H9 (cell line): Measurements from ENCODE around the gene MS4A10. TPM values are rescaled to one million over a fixed set of nuclear protein-coding genes. Genes with fewer than 3 reads are reported as not detected.

Source experiments
- DNase-seq: peaks from one replicate; pipeline ENCODE4 v3.0.0-alpha.2; 2017
- H2AFZ ChIP-seq: one replicate; pipeline ENCODE4 v1.6.1; 2013; ENCODE audit warnings: mild to moderate bottlenecking, low read length, control low read depth, moderate library complexity
- H2AK5ac ChIP-seq: 2 replicates; pipeline ENCODE4 v1.6.1; 2013; ENCODE audit warnings: low read length, control low read depth, mixed read lengths; ENCODE audit not compliant: insufficient read length
- H2BK120ac ChIP-seq: one replicate; pipeline ENCODE4 v1.6.1; 2013; ENCODE audit warnings: low read depth, mild to moderate bottlenecking, low read length, control low read depth, inconsistent platforms; ENCODE audit not compliant: poor library complexity, severe bottlenecking
- H2BK12ac ChIP-seq: 2 replicates; pipeline ENCODE4 v1.6.1; 2013; ENCODE audit warnings: low read length, control low read depth, mixed read lengths, low read depth; ENCODE audit not compliant: insufficient read length
- H2BK15ac ChIP-seq: 2 replicates; pipeline ENCODE4 v1.6.1; 2013; ENCODE audit warnings: low read depth, low read length, control low read depth
- H2BK20ac ChIP-seq: one replicate; pipeline ENCODE4 v1.6.1; 2013; ENCODE audit warnings: low read depth, mild to moderate bottlenecking, low read length, control low read depth, inconsistent platforms; ENCODE audit not compliant: poor library complexity, severe bottlenecking
- H2BK5ac ChIP-seq: 2 replicates; pipeline ENCODE4 v1.6.1; 2013; ENCODE audit warnings: low read length, control low read depth, mixed read lengths; ENCODE audit not compliant: insufficient read length
- H3K14ac ChIP-seq: 2 replicates; pipeline ENCODE4 v1.6.1; 2013; ENCODE audit warnings: low read length, control low read depth; ENCODE audit not compliant: insufficient read depth
- H3K18ac ChIP-seq: 2 replicates; pipeline ENCODE4 v1.6.1; 2013; ENCODE audit warnings: low read depth, mild to moderate bottlenecking, mixed read lengths, low read length, control low read depth; ENCODE audit not compliant: insufficient read length
- H3K23ac ChIP-seq: 2 replicates; pipeline ENCODE4 v1.6.1; 2013; ENCODE audit warnings: low read length, control low read depth, mixed read lengths, low read depth; ENCODE audit not compliant: insufficient read length
- H3K23me2 ChIP-seq: 2 replicates; pipeline ENCODE4 v1.6.1; 2013; ENCODE audit warnings: low read depth, mild to moderate bottlenecking, mixed read lengths, low read length, control low read depth; ENCODE audit not compliant: insufficient read length, poor library complexity, severe bottlenecking
- H3K27ac ChIP-seq: 2 replicates; pipeline ENCODE4 v1.5.1; 2013; ENCODE audit warnings: low read length, control low read depth, mixed read lengths, low read depth; ENCODE audit not compliant: insufficient read length
- H3K27me3 ChIP-seq: 2 replicates; pipeline ENCODE4 v1.6.1; 2013; ENCODE audit warnings: low read length, control low read depth, inconsistent platforms; ENCODE audit not compliant: insufficient read depth
- H3K4ac ChIP-seq: 2 replicates; pipeline ENCODE4 v1.6.1; 2013; ENCODE audit warnings: low read depth, mild to moderate bottlenecking, control low read depth, inconsistent platforms, low read length, moderate library complexity
- H3K4me1 ChIP-seq: 2 replicates; pipeline ENCODE4 v1.6.1; 2013; ENCODE audit warnings: low read length, control low read depth, inconsistent platforms; ENCODE audit not compliant: insufficient read depth
- H3K4me2 ChIP-seq: 2 replicates; pipeline ENCODE4 v1.6.1; 2013; ENCODE audit warnings: low read length, control low read depth, mixed read lengths; ENCODE audit not compliant: insufficient read length, insufficient read depth
- H3K56ac ChIP-seq: 2 replicates; pipeline ENCODE4 v1.6.1; 2013; ENCODE audit warnings: low read depth, mild to moderate bottlenecking, mixed read lengths, low read length, control low read depth; ENCODE audit not compliant: insufficient read length
- H3K79me1 ChIP-seq: 2 replicates; pipeline ENCODE4 v1.6.1; 2013; ENCODE audit warnings: low read depth, mild to moderate bottlenecking, moderate library complexity, low read length, control low read depth, inconsistent platforms; ENCODE audit not compliant: insufficient read depth, poor library complexity, severe bottlenecking
- H3K79me2 ChIP-seq: 2 replicates; pipeline ENCODE4 v1.6.1; 2013; ENCODE audit warnings: low read length, control low read depth, inconsistent platforms; ENCODE audit not compliant: insufficient read depth
- H3K9ac ChIP-seq: 2 replicates; pipeline ENCODE4 v1.6.1; 2013; ENCODE audit warnings: low read length, control low read depth, mixed read lengths; ENCODE audit not compliant: insufficient read length; ENCODE audit errors: extremely low read depth
- H3K9me3 ChIP-seq: one replicate; pipeline ENCODE4 v1.6.1; 2013; ENCODE audit warnings: low read depth, low read length, inconsistent platforms; ENCODE audit not compliant: control insufficient read depth
- H3T11ph ChIP-seq: one replicate; pipeline ENCODE4 v1.6.1; 2013; ENCODE audit warnings: mild to moderate bottlenecking, low read length, control low read depth, inconsistent platforms
- H4K20me1 ChIP-seq: one replicate; pipeline ENCODE4 v1.6.1; 2013; ENCODE audit not compliant: control insufficient read depth, insufficient read length, insufficient read depth
- H4K5ac ChIP-seq: 2 replicates; pipeline ENCODE4 v1.6.1; 2013; ENCODE audit warnings: low read depth, mild to moderate bottlenecking, mixed read lengths, low read length, control low read depth; ENCODE audit not compliant: insufficient read length
- H4K8ac ChIP-seq: replicated peaks from 2 replicates; pipeline ENCODE4 v1.6.1; 2013; ENCODE audit warnings: low read length, control low read depth, mixed read lengths, low read depth; ENCODE audit not compliant: insufficient read length
- H4K91ac ChIP-seq: 2 replicates; pipeline ENCODE4 v1.6.1; 2013; ENCODE audit warnings: low read depth, mild to moderate bottlenecking, moderate library complexity, mixed read lengths, low read length, control low read depth; ENCODE audit not compliant: insufficient read length
- H3K27ac Mint-ChIP-seq, 3 experiments: 2 replicates in 2 of 3; 3 replicates in 1 of 3; pipeline ENCODE4 v1.8.0; 2020 to 2021; ENCODE audit warnings: mixed read lengths in 3 of 3, mild to moderate bottlenecking in 1 of 3, moderate library complexity in 1 of 3
- H3K27me3 Mint-ChIP-seq: 2 replicates; pipeline ENCODE4 v1.8.0; 2021; ENCODE audit warnings: low read depth, mild to moderate bottlenecking, moderate library complexity, mixed read lengths
- H3K36me3 Mint-ChIP-seq, 3 experiments: 2 replicates in 2 of 3; 3 replicates in 1 of 3; pipeline ENCODE4 v1.8.0; 2020 to 2021; ENCODE audit warnings: low read depth in 3 of 3, mixed read lengths in 3 of 3; ENCODE audit not compliant: insufficient read depth in 1 of 3
- H3K4me1 Mint-ChIP-seq, 2 experiments: 2 replicates each; pipeline ENCODE4 v1.8.0; 2020; ENCODE audit warnings: mixed read lengths in 2 of 2
- H3K4me3 Mint-ChIP-seq, 2 experiments: 2 replicates in 1 of 2; 3 replicates in 1 of 2; pipeline ENCODE4 v1.8.0; 2020 to 2021; ENCODE audit warnings: mild to moderate bottlenecking in 2 of 2, mixed read lengths in 2 of 2, moderate library complexity in 1 of 2
- H3K9me3 Mint-ChIP-seq, 2 experiments: 2 replicates in 1 of 2; 3 replicates in 1 of 2; pipeline ENCODE4 v1.8.0; 2020; ENCODE audit warnings: mild to moderate bottlenecking in 2 of 2, mixed read lengths in 2 of 2, moderate library complexity in 1 of 2
- CTCF ChIP-seq: fragments of 200-600 bp; sonication (generic); conservative IDR thresholded peaks from 3 replicates; pipeline ENCODE4 v1.8.0; 2021; ENCODE audit warnings: antibody characterized with exemption, mild to moderate bottlenecking
- total RNA-seq: library from RNA; stranded (reverse); gene quantifications from 2 replicates; pipeline ENCODE4 v1.2.1, GENCODE V29; 2021

MS4A10 gene
- total RNA-seq, 1 experiment from 2014 or later = not detected

- no peak overlapping the region for H3K14ac ChIP-seq
- H3T11ph ChIP-seq = no peak overlapping the region
- no peak overlapping the region for H2BK20ac ChIP-seq
- H3K4me1 ChIP-seq = no peaks in the 10 kb centered on the region
- TF ChIP-seq CTCF = no peak
- H3K27ac Mint-ChIP-seq = no peak overlapping the region
- H3K9ac ChIP-seq = no peak overlapping the region
- H3K23me2 ChIP-seq = no peaks in the 10 kb centered on the region
- no peaks in the 10 kb centered on the region for H3K9me3 ChIP-seq
- no peaks in the 10 kb centered on the region for H3K79me2 ChIP-seq
- no peaks in the 10 kb centered on the region for H3K79me1 ChIP-seq
- H3K36me3 Mint-ChIP-seq = no peaks in the 10 kb centered on the region
- H3K4me3 Mint-ChIP-seq = no peak overlapping the region
- no peak overlapping the region for H4K5ac ChIP-seq
- H3K18ac ChIP-seq = no peak overlapping the region
- no peak overlapping the region for H2AK5ac ChIP-seq
- H2BK5ac ChIP-seq = no peak overlapping the region
- no peak overlapping the region for H4K8ac ChIP-seq
- no peak overlapping the region for H4K91ac ChIP-seq
- H2BK12ac ChIP-seq = no peak overlapping the region
- no peak overlapping the region for H2BK120ac ChIP-seq
- H3K27ac ChIP-seq = no peak overlapping the region
- no peaks in the 10 kb centered on the region for H3K27me3 ChIP-seq
- no peak overlapping the region for H3K23ac ChIP-seq
- H3K56ac ChIP-seq = no peak overlapping the region
- no peak for DNase-seq
- no peak overlapping the region for H2AFZ ChIP-seq
- no peak overlapping the region for H2BK15ac ChIP-seq
- H3K4me2 ChIP-seq = no peak overlapping the region
- peaks cover 7% of the 10 kb centered on the region; the same call in 1 of the 2 replicates for H3K27me3 Mint-ChIP-seq
- no peak overlapping the region for H3K4ac ChIP-seq
- H4K20me1 ChIP-seq = no peaks in the 10 kb centered on the region
- H3K9me3 Mint-ChIP-seq = peaks cover 0 to 2% of the 10 kb centered on the region in 2 experiments; a peak in 1 of 5 replicates
- H3K4me1 Mint-ChIP-seq = peaks cover 1 to 4% of the 10 kb centered on the region in 2 experiments; a peak in 2 of 4 replicates
These were observed 4.4 kb upstream of the MS4A10 start for GRCh38 chr11:60780774-60781173.
